ENCODE results near the gene MTURN. TPM values are rescaled to one million over a fixed set of nuclear protein-coding genes. Genes with fewer than 3 reads are reported as not detected.

MTURN gene
- total RNA-seq, 4 donors from 2014 or later = 196 to 252 (median 225) TPM

DNA sequence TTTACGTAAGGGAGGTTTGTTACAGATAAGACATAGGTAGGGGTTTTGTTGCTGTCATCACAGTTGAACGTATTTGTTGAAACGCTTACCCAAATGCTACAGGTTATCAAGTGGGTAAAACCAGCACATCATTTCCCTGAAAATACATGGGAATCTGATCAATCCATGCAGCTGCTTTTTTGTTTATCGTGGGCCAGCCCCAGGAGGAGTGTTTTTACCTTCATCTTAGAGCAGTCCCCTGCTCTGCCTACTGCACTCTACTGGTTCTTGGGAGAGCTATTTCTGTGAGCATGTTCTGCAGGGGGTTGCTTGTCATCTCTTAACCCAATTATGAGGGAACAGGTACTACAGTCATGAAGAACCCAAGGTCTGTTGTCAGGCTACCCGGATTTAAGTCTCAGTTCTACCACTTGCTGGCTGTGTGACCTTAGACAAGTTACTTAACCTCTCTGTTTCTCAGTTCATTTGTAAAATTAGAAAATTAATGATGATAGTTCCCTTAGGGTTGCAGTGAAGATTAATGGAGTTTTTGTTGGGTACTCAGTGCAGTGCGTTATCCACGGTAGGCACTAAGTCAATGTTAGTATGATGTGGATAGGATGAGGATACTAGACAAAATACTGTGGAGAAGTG is 15.0 kb downstream of the MTURN start:
- TF ChIP-seq POLR2AphosphoS5 (IDR thresholded peaks at IDR 0.05) = no peak
- TF ChIP-seq, protein P1, sequence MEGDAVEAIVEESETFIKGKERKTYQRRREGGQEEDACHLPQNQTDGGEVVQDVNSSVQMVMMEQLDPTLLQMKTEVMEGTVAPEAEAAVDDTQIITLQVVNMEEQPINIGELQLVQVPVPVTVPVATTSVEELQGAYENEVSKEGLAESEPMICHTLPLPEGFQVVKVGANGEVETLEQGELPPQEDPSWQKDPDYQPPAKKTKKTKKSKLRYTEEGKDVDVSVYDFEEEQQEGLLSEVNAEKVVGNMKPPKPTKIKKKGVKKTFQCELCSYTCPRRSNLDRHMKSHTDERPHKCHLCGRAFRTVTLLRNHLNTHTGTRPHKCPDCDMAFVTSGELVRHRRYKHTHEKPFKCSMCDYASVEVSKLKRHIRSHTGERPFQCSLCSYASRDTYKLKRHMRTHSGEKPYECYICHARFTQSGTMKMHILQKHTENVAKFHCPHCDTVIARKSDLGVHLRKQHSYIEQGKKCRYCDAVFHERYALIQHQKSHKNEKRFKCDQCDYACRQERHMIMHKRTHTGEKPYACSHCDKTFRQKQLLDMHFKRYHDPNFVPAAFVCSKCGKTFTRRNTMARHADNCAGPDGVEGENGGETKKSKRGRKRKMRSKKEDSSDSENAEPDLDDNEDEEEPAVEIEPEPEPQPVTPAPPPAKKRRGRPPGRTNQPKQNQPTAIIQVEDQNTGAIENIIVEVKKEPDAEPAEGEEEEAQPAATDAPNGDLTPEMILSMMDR (IDR thresholded peaks at IDR 0.05) = no peak
- no peak for TF ChIP-seq POLR2A (IDR thresholded peaks at IDR 0.05)
- TF ChIP-seq EP300 (IDR thresholded peaks at IDR 0.05) = no peak
- Histone ChIP-seq H3K36me3 (peaks cover 0 to 67% of the 10 kb centered on the region in 2 donors), H3K27ac (no peak overlapping the region), H3K4me3 (no peak overlapping the region), H3K9me3 (no peaks in the 10 kb centered on the region), H3K27me3 (no peaks in the 10 kb centered on the region), H3K4me1 (peaks cover 12 to 65% (median 20%) of the 10 kb centered on the region in 3 donors)
- WGBS, 2 donors (ENCODE audit: low coverage in 1 of 2) = 89 to 93% methylated on average over 3 to 6 of the region's 7 CpGs
- no peak for ATAC-seq

DNA sequence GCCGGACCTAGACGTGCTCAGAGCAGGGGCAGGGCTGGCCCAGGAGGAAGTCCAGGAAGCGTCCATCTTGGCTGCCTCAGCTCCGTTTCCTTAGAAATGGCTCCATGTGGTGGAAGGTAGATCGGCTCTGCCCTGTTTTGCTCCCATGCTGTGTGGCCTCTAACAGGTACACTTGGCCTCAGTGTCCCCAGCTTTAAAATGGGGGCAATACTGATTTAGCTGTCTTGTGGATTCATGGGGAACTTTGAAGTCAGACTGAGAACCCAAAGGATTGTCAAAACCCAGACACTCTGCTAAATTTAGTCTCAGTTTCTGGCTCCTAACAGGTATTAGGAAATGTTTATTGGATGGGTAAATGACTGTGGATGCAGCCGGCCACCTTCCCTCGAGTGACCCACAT is 15.9 kb downstream of the MTURN start:
- 74 to 85% methylated on average over 5 of the region's 7 CpGs for WGBS, 2 donors (ENCODE audit: low coverage in 1 of 2)
- Histone ChIP-seq H3K36me3 (peaks cover 0 to 76% of the 10 kb centered on the region in 2 donors), H3K4me3 (no peak overlapping the region), H3K27ac (no peak overlapping the region), H3K4me1 (peaks cover 12 to 60% (median 13%) of the 10 kb centered on the region in 3 donors), H3K27me3 (no peaks in the 10 kb centered on the region), H3K9me3 (no peaks in the 10 kb centered on the region)
- no peak for ATAC-seq
- TF ChIP-seq POLR2A (IDR thresholded peaks at IDR 0.05) (no peak), POLR2AphosphoS5 (IDR thresholded peaks at IDR 0.05) (no peak), EP300 (IDR thresholded peaks at IDR 0.05) (no peak)
- TF ChIP-seq, protein P1 (IDR thresholded peaks at IDR 0.05) = no peak

DNA sequence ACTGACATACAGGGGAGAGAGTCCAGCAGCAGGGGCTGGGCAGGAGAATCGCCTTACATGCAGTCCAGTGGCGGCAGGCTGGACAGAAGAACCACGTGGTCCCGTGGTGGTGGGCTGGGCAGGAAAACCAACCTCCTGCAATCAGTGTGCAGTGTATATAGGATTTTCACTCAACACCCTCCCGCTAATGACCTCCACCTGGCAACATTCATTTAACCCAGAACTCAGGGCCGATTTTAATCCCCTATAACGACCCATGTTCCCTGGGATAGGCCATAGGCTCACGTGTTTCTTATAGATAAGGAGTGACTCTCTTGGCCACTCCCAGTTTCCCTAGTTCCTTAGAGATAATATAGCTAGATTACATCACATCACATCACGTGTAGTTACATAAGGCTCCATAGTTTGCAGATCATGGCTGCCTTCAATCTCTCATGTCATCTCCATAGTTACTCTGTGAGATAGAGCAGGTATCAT is 19.4 kb downstream of the MTURN start:
- TF ChIP-seq POLR2AphosphoS5 (IDR thresholded peaks at IDR 0.05) = no peak
- no peak for TF ChIP-seq EP300 (IDR thresholded peaks at IDR 0.05)
- TF ChIP-seq POLR2A (IDR thresholded peaks at IDR 0.05) = no peak
- H3K36me3 ChIP-seq = peaks cover 0 to 88% of the 10 kb centered on the region in 2 donors
- no peak for ATAC-seq
- no peaks in the 10 kb centered on the region for H3K27me3 ChIP-seq
- H3K4me1 ChIP-seq = peaks cover 0 to 30% (median 0%) of the 10 kb centered on the region in 3 donors
- no peak overlapping the region for H3K27ac ChIP-seq
- no peak overlapping the region for H3K4me3 ChIP-seq
- WGBS, 2 donors (ENCODE audit: low coverage in 1 of 2) = 79 to 93% methylated on average over 5 of the region's 9 CpGs
- no peaks in the 10 kb centered on the region for H3K9me3 ChIP-seq

DNA sequence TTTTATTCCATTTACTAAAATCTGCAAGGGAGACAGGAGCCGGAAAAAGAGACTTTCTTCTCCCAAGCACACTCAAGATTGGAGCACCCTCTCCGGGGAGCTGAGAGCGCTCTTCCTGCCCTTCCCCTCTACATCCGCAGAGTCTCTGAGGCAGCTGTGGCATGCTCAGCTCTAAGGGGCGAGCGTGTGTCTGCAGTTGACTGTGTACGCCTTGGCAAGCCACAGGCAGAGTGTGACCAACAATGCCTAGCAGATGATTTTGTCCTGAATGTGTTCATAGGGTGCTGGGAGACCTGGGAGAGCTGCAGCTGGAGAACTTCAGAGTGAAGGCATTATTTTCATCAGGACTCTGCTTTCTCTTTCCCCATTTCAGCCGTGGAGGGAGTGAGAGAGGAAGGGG is 20.7 kb downstream of the MTURN start:
- Histone ChIP-seq H3K9me3 (no peaks in the 10 kb centered on the region), H3K4me1 (peaks cover 0 to 37% (median 0%) of the 10 kb centered on the region in 3 donors), H3K27ac (no peak overlapping the region), H3K27me3 (no peaks in the 10 kb centered on the region), H3K36me3 (peaks cover 0 to 89% of the 10 kb centered on the region in 2 donors), H3K4me3 (no peak overlapping the region)
- ATAC-seq = no peak
- TF ChIP-seq EP300 (IDR thresholded peaks at IDR 0.05) (no peak), POLR2AphosphoS5 (IDR thresholded peaks at IDR 0.05) (no peak), POLR2A (IDR thresholded peaks at IDR 0.05) (no peak)
- TF ChIP-seq, protein P1 (IDR thresholded peaks at IDR 0.05) = no peak
- WGBS, 2 donors (ENCODE audit: low coverage in 1 of 2) = 77 to 80% methylated on average over 1 to 3 of the region's 8 CpGs

DNA sequence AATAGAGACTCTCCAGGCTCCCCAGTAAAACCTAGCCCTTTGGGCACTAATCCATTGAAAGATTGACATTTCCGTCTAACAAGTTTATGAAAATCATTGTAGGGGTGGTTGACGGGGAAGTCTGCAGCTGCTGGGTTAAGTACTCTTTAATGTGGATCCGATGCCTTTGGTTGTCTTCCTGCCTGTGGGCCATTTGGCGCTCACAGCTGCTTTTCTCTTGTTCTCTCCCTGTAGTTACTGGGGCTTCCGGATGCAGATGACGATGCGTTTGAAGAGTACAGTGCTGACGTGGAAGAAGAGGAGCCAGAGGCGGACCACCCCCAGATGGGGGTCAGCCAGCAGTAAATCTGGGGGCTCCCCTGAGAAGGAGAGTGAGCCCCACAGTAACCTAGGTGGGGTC is 22.4 kb downstream of the MTURN start:
- no peak for ATAC-seq
- peaks cover 0 to 76% of the 10 kb centered on the region in 2 donors for H3K36me3 ChIP-seq
- peaks cover 0 to 32% (median 0%) of the 10 kb centered on the region in 3 donors for H3K4me1 ChIP-seq
- H3K9me3 ChIP-seq = no peaks in the 10 kb centered on the region
- H3K27ac ChIP-seq = no peak overlapping the region
- H3K27me3 ChIP-seq = no peaks in the 10 kb centered on the region
- no peak overlapping the region for H3K4me3 ChIP-seq
- TF ChIP-seq POLR2AphosphoS5 (IDR thresholded peaks at IDR 0.05) (no peak), POLR2A (IDR thresholded peaks at IDR 0.05) (no peak), EP300 (IDR thresholded peaks at IDR 0.05) (no peak)
- TF ChIP-seq, protein P1 (IDR thresholded peaks at IDR 0.05) = no peak
- 80 to 94% methylated on average over 1 to 9 of the region's 9 CpGs for WGBS, 2 donors (ENCODE audit: low coverage in 1 of 2)
